Activated CD4-positive, alpha-beta T cell treated with anti-CD3 and anti-CD28 coated beads for 24 hours (primary cell): ENCODE data around the gene NOS2.
"Not testable (repeated sequence)": the region's sequence is repeated elsewhere in the genome, so short reads cannot be mapped to it uniquely, and the experiment has no call there.

ENCODE experiments used
- DNase-seq, 2 donors: peaks; one replicate each; pipeline ENCODE4 v3.0.0-alpha.2; 2020; ENCODE audit warnings: low read depth in 2 of 2

Gene NOS2

DNA sequence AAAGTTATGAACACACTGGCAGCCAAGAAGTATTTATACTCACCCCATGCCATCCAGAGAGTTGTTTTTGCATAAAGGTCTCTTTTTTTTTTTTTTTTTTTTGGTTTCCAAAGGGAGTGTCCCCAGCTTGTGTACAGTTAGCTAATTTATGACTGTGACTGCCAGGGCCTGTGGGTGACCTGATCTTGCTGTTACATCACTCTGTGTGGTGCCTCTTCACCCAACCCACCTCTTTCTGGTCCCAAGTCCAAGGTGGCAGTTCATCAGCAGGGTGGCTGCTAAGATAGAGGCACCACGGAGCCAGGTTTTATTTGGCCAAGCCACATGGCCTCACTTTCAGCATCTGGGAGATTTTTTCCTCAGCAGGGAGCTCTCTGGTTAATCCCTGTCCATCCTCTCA, at the start of gene NOS2:
TSS of gene NOS2 (minus strand) at position 8 of the 400 bp plus-strand sequence. CDS start 1,720 bp downstream, outside the sequence.
- no peak for DNase-seq

DNA sequence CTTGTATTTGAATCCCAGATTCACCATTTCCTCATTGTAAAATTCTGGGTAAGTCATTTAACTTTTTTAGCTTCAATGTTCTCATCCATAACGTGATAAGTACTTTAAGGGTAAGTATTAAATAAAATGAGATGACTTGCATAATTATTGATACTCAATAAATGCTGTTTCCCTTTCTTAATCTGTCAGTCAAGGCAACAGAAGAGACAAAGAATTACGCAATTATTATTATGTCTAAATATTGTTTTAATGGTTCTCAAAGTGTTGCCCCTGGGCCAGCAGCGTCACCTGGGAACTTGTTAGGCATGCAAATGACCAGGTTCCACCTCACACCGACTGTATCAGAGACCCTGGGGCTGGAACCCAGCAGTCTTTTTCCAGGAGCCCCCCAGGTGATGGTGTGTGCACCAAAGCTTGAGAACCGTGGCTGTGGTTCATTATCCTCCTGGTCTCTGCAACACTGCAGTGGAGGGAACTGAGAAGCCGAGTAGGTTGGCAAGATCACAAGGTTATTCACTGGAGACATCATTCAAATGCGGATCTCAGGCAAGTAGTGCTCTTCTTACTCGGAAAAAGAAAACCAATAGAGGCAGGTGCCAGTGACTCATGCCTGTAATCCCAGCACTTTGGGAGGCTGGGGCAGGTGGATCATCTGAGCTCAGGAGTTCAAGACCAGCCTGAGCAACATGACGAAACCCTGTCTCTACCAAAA, 49.3 kb upstream of the NOS2 start:
- no peak for DNase-seq

DNA sequence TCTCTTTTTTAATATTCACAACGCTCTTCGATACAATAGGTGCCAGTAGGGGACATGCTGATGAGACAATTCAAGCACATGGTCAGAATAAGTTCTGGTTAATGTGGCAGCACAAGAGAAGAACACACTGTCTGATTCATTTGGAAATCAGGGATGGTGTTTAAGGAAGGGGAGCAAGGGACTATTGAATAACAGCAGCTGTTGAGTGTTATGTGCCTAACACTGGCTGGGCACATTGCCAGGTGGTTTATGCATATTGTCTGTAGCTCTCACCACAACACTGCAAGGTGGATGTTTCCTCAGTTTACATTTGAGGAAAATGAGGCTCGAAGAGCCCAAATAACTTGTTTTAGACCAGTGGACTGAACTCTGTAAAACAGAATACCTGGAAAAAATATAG, 48.6 kb upstream of the NOS2 start:
- DNase-seq = no peak

DNA sequence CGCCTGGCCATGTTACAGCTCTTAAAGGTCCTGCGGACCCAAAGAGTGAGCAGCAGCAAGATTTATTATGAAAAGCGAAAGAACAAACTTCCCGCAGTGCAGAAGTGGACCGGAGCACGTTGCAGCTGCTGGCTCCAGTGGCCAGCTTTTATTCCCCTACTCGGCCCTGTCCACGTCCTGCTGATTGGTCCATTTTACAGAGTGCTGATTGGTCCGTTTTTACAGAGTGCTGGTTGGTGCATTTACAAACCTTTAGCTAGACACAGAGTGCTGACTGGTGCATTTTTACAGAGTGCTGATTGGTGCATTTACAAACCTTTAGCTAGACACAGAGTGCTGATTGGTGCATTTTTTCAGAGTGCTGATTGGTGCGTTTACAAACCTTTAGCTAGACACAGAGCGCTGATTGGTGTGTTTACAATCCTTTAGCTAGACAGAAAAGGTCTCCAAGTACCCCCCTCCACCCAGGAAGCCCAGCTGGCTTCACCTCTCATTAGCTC, 46.5 kb upstream of the NOS2 start:
- DNase-seq = not testable (repeated sequence)

DNA sequence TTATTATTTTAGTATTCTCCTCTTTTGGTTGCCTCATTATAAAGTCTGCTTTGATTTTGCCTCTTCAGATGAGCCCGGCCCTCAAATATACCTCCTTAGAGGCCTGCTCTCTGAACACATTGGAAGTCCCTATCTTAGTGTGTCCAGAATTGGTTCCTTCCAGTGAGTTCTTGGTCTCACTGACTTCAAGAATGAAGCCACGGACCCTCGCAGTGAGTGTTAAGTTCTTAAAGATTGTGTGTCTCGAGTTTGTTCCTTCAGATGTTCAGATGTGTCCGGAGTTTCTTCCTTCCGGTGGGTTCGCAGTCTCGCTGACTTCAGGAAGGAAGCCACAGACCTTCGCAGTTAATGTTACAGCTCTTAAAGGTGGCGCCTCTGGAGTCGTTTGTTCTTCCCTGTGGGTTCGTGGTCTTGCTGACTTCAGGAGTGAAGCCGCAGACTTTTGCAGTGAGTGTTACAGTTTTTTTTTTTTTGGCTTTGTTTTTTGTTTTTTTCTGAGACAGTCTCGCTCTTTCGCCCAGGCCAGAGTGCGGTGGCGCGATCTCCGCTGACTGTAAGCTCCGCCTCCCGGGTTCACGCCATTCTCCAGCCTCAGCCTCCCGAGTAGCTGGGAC, 45.8 kb upstream of the NOS2 start:
- peak in 1 of 2 donors; percentile 5 for DNase-seq

DNA sequence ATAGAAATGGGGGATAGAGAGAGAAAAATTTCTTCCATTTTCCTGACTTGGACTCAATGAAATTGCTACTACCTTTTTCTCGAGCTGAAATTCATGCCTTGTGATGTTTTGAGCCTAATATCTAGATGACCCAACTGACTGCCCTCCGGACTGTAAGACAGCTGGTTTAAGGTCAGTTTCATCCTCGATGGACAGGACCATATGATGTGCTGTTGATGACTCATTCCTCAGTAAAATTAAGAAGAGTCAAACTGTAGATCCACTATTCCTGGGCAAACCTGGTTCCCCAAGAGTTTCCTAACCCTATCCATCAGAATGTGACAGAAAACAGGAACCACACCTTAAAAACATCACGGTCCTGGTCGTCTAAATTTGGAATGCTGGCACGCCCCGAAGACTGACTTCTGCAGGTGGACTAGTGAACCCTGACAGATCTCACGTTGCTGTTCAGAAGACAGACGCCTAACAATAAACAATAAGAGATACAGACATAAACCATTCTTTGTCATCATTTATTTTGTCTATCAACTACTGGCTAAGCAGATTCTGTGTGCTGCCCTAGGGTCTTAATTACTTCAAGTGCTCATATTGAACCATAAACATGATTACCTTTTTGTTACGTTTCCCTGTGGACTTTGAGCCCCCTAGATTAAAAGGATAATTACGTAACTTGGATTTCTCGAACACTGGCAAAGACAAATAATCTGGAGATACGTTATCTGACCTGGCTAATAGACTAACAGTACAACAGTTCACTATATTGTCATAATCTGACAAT, 45.1 kb upstream of the NOS2 start:
- DNase-seq = no peak

DNA sequence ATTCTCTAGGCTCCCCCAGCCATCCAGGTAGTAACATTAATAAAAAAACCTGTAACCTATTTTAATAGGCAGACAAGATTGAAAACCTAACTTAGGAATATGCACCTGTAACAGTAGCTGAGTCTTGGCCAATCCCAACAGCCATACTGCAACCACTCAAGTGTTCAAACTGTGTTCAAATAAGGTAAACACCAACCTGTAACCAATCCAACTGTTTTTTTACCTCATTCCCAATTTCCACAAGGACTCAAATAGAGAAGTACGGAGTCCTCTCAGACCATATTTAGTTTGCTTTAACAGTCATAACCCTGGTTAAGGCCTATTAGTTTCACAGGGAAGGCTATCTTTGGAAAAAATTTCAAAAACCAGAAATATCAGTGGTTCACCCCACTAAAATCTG, 40.4 kb upstream of the NOS2 start:
- DNase-seq = no peak

DNA sequence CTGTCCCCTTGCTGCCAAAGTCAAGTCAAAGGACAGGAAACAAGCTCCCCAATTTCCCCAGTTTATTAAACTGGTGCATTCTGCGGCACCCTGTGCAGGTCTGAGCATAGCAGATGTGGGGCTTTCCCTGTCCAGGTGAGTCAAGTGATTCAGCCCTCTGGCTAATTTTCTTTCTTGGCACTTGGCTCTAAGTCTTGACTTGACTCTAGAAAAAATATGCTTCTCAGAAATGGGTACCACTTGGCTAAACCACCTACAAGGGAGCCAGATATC, 40.0 kb upstream of the NOS2 start:
- not testable (repeated sequence) for DNase-seq

DNA sequence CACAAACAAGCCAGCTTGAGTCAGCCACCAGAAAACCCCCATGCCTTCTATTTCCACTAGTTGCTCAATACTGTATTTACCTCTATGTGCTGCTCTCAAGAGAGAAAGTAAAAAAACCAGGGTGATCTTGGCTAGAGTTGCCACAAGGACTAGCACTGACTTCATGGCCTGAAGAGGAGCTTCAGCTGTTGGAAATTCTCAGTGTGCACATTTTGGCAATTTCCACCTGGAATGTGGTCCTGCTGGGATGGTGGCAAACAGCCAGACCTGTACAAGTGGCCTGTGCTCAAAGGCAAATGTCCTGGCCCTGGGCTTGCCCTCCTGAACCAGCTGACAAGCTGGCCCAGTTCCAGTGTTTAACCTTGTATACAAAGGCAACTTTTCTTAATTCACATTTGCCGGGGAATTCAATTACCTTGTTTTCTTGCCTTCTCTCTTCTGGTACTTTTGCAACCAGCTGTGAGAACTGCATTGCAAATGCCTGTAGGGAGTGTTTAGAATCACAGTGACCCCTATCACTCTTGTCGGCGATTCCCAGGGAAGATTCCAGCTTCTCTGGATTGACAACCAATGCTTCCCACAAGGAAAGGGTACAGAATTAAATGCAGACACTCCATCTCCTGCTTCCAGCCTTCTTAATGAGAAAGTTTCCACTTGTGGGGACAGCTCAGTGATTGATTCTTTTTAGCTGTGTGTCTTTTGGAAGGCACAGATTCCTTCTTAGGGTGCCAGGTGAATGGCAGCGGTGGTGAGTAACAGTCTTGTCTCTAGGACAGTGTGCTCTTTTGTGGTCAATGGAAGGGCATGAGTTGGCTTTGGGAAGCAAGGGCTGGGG, 39.5 kb upstream of the NOS2 start:
- not testable (repeated sequence) for DNase-seq

DNA sequence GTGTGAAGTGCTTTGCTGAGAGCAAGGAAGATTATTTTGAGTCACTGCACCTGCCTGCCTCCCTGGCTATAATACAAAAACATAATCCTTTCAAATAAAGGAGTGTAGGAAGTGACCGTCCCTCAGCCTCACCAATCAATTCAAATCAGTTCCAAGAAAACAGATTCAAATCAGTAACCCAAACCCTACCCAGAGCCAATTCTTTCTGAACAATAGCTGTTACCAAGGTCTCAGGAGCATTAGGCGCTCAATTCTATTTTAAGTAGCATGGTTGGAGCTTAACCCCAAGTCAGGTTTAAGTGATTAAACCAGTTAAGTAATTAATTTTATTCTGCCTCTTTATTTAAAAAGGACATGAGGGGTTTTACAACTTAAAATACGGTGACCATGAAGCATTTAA, 38.3 kb upstream of the NOS2 start:
- not testable (repeated sequence) for DNase-seq

DNA sequence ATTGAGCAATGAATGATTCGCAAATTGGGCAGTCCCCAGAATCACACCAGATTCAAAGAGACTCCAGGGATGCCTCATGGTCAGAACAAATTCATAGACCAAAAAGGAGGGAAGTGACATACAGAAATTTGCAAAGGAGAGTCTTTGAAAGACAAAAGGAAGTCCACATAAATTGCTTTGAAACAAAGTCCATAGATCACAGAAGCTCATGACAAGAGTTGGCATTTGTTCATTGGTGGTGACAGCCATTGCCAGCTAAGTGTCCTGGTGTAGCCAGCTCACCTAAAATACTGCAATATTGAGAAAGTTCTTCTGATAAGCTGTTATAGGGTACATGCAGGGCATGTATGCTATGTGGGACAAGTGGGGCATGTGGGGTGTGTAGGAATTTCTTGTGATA, 37.4 kb upstream of the NOS2 start:
- not testable (repeated sequence) for DNase-seq

DNA sequence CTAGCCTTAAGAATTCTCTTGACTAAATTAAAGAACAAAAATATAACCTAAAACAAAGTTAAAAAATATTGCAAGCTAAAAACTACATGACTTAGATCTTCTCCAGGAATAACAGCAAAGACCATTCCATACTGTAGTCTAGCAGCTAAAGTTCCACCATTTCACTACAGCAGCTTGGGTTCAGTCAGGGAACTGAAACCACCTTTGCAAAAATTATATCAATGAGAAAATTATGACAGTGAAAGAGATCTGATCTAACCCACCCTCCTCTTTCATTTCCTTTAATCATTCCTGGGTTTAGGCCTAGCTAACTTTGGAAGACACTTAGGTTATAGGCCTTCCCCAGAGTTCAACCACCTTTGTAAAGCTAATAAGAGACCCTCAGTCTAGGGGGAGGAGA, 36.3 kb upstream of the NOS2 start:
- no peak for DNase-seq

DNA sequence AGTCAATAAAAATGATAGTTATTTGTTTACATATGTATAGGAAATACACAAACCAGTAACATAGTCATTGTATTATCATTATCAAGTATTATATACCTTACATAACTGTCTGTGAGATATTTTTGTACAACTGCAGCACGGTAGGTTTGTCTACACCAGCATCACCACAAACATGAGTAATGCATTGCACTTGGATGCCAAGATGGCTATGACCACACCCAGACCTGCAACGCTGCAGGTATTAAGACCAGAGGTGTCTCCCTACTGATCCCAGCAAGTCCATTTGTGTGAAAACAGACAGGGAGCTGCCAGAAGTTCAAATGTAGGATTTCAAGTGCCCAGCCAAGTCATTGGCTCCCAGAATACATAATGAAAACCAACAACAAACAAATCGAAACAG, 34.2 kb upstream of the NOS2 start:
- DNase-seq = no peak

DNA sequence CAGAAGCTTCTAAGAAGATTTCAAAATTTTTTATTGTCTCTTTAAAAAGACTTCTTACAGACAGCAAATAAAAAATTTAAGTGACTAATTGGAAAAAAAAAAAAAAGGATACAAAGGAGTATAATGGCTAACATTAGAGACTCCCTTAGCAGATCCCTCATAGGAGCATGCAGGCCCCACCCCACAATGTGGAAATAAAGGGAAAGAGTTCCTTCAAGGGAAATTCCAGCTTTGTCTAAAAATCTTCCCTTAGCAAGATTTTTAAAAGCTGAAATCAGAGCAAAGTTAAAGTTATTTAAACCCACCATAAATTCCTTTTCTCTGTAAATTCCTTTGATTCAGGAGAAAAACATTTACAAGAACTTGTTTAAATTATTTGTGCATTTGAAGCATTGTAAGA, 32.5 kb upstream of the NOS2 start:
- no peak for DNase-seq

DNA sequence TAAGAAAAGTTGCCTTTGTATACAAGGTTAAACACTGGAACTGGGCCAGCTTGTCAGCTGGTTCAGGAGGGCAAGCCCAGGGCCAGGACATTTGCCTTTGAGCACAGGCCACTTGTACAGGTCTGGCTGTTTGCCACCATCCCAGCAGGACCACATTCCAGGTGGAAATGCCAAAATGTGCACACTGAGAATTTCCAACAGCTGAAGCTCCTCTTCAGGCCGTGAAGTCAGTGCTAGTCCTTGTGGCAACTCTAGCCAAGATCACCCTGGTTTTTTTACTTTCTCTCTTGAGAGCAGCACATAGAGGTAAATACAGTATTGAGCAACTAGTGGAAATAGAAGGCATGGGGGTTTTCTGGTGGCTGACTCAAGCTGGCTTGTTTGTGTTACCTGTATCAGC, 29.6 kb upstream of the NOS2 start:
- DNase-seq = not testable (repeated sequence)

DNA sequence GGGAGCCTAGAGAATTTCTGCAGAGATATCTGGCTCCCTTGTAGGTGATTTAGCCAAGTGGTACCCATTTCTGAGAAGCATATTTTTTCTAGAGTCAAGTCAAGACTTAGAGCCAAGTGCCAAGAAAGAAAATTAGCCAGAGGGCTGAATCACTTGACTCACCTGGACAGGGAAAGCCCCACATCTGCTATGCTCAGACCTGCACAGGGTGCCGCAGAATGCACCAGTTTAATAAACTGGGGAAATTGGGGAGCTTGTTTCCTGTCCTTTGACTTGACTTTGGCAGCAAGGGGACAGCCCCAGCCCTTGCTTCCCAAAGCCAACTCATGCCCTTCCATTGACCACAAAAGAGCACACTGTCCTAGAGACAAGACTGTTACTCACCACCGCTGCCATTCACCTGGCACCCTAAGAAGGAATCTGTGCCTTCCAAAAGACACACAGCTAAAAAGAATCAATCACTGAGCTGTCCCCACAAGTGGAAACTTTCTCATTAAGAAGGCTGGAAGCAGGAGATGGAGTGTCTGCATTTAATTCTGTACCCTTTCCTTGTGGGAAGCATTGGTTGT, 28.9 kb upstream of the NOS2 start:
- DNase-seq = not testable (repeated sequence)

DNA sequence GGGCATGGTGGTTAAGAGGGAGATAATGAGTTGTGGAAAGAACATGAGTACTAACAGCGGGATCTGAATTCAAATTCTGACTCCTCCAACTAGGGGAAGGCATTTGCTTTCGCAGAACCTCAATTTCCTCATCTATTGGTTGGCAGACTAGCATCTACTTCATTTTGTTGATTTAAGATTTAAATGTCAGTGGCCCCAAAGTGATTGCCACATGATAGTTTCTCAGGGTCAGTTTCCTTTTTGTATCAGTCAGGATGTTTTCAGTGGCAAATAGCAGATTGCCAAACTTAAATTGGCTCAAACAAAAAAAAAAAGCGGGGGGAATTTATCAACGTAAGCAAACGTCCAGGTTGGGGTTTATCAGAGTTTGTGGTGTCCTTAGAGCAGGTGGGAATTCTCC, 25.1 kb upstream of the NOS2 start:
- no peak for DNase-seq

DNA sequence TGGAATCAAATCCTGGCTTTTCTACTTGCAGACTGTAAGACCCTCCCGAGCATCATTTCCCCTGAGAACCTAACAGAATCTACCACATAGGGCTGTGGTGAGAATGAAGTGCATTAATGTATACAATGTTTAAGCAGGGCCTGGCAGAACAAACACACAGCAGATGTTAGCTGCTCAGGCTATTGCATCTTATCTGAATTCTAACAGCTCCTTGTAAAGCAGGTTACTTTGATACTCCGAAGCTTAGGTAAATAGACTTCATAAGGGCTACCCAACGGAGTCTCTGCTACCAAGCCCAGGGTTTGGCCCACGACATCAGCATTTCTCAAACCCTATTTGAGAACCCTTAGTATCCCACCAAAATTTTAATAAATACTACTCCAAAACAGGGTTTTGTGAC, 24.4 kb upstream of the NOS2 start:
- DNase-seq = no peak

DNA sequence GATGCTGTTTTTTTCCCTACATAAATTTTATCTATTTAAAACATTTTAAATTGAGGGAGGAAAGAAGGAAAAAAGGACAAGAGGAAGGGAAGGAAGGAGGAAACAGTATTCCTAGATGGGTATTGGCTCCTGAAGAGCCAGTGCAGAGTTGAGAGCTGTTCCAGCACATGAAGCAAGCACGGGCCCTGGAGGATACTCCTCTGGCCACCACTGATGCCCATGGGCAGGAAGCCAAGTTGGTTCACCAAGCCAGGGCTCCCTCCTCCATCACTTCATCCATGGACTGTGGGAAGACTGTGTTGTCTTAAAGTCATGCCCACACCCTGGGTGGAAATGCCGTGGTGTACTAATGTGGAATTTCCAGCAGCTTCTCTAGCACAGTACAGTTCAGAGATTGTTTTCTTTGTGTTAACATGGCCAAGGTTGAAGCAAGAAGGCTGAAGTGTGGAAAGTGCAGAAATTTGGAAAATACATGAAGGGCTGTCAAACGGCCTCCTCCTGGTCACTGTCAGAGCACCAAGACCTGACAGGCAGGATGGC, 23.9 kb upstream of the NOS2 start:
- DNase-seq = no peak

DNA sequence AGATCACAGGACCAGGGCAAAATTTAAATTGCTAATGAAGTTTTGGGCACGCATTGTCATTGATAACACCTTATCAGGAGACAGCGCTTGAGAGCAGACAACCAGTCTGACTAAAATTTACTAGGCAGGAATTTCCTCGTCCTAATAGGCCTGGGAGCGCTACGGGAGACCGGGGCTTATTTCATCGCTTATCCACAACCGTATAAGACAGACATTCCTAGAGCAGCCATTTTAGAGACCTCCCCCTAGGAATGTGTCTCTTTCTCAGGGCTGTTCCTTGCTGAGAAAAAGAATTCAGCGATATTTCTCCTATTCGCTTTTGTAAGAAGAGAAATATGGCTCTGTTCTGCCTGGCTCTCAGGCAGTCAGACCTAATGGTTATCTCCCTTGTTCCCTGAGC, 21.8 kb upstream of the NOS2 start:
- not testable (repeated sequence) for DNase-seq

DNA sequence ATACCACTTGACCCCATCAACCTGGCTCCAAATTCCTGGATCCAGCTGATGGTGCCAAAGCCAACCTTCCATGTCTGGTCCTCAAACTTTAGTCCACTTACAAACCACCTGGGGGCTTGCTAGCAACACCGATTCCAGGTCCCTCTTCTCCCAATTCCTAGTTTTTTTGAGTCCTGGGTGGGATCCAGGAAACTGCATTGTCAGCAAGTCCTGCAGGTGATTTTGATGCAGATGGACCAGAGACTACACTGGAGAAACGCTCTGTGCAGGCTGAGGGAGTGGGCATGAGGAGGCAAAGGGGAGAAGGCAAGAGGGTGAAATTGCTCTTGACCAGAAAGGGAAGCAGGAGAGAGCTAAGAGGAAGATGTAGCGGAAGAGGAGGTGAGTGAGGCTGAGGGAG, 21.0 kb upstream of the NOS2 start:
- no peak for DNase-seq
